WTC11 (cell line): ENCODE data around the gene EFNA5. TPM values are rescaled to one million over a fixed set of nuclear protein-coding genes. Genes with fewer than 3 reads are reported as not detected.

Experiments used
- ATAC-seq: fragments of 200-7000 bp; cut with Tn5 transposase; 2 replicates; pipeline ENCODE4 v1.10.0; 2021; ENCODE audit warnings: mild to moderate bottlenecking, moderate library complexity
- CTCF ChIA-PET: fragments of 300-600 bp; sonication (Branson Sonifier 250); formaldehyde crosslinking; loops from one replicate; lab custom pipeline; 2021; ENCODE audit warnings: antibody characterized with exemption; lab: Charles Lee
- POLR2A ChIA-PET: fragments of 350-600 bp; sonication (Branson Sonifier 250); formaldehyde crosslinking; loops from one replicate; lab custom pipeline; 2021; ENCODE audit warnings: antibody characterized with exemption; lab: Charles Lee
- DNase-seq: peaks from one replicate; pipeline ENCODE4 v3.0.0; 2021; ENCODE audit warnings: low spot score
- H3K27ac Mint-ChIP-seq: 2 replicates; pipeline ENCODE4 v1.8.0; 2021; ENCODE audit warnings: mixed read lengths
- H3K27me3 Mint-ChIP-seq: 2 replicates; pipeline ENCODE4 v1.8.0; 2021; ENCODE audit warnings: low read depth, mild to moderate bottlenecking, moderate library complexity, mixed read lengths
- H3K36me3 Mint-ChIP-seq: 2 replicates; pipeline ENCODE4 v1.8.0; 2021; ENCODE audit warnings: mixed read lengths
- H3K4me1 Mint-ChIP-seq: 2 replicates; pipeline ENCODE4 v1.8.0; 2022; ENCODE audit warnings: mixed read lengths
- H3K4me3 Mint-ChIP-seq: 2 replicates; pipeline ENCODE4 v1.8.0; 2021; ENCODE audit warnings: mild to moderate bottlenecking, moderate library complexity, mixed read lengths
- H3K9me3 Mint-ChIP-seq: 2 replicates; pipeline ENCODE4 v1.8.0; 2021; ENCODE audit warnings: mixed read lengths
- ELF4 ChIP-seq: sonication (generic); formaldehyde crosslinking; IDR thresholded peaks from 2 replicates; pipeline ENCODE4 v1.8.1; 2022; ENCODE audit warnings: low read depth, mild to moderate bottlenecking, moderate library complexity, missing genetic modification reagents
- ETV6 ChIP-seq: sonication (generic); formaldehyde crosslinking; IDR thresholded peaks from 2 replicates; pipeline ENCODE4 v1.8.1; 2022; ENCODE audit warnings: mild to moderate bottlenecking, missing genetic modification reagents
- KAT7 ChIP-seq: sonication (generic); formaldehyde crosslinking; IDR thresholded peaks from 2 replicates; pipeline ENCODE4 v1.8.1; 2023; ENCODE audit warnings: missing genetic modification reagents, mild to moderate bottlenecking, borderline replicate concordance
- PRRX2 ChIP-seq: fragments of 250-450 bp; sonication (Bioruptor Pico); IDR thresholded peaks from 2 replicates; pipeline ENCODE4 v1.8.0; 2021; ENCODE audit warnings: mild to moderate bottlenecking
- SMAD3 ChIP-seq: sonication (generic); formaldehyde crosslinking; IDR thresholded peaks from 2 replicates; pipeline ENCODE4 v1.8.0; 2022; ENCODE audit warnings: missing genetic modification reagents, mild to moderate bottlenecking, borderline replicate concordance
- ZNF423 ChIP-seq: fragments of 250-450 bp; sonication (Bioruptor Pico); IDR thresholded peaks from 2 replicates; pipeline ENCODE4 v2.1.2; 2022; ENCODE audit warnings: mild to moderate bottlenecking, moderate library complexity
- total RNA-seq: library from RNA; stranded (reverse); gene quantifications from 3 replicates; pipeline ENCODE4 v1.2.3, GENCODE V29; 2021
- TF ChIP-seq, protein P1 (sequence below): sonication (generic); formaldehyde crosslinking; IDR thresholded peaks from 2 replicates; pipeline ENCODE4 v1.8.0; 2022; ENCODE audit warnings: mild to moderate bottlenecking, missing genetic modification reagents
- TF ChIP-seq, protein P2 (sequence below): sonication (generic); formaldehyde crosslinking; IDR thresholded peaks from 2 replicates; pipeline ENCODE4 v1.8.0; 2023; ENCODE audit warnings: missing genetic modification reagents, mild to moderate bottlenecking, borderline replicate concordance
- TF ChIP-seq, protein P3 (sequence below): sonication (generic); formaldehyde crosslinking; IDR thresholded peaks from 2 replicates; pipeline ENCODE4 v1.8.1; 2022; ENCODE audit warnings: mild to moderate bottlenecking, moderate library complexity, missing genetic modification reagents
- TF ChIP-seq, protein P4 (sequence below): sonication (generic); formaldehyde crosslinking; IDR thresholded peaks from 2 replicates; pipeline ENCODE4 v1.8.1; 2023; ENCODE audit warnings: mild to moderate bottlenecking, missing genetic modification reagents, borderline replicate concordance
- TF ChIP-seq, protein P5 (sequence below): fragments of 250-450 bp; sonication (Bioruptor Pico); IDR thresholded peaks from 2 replicates; pipeline ENCODE4 v1.9.0; 2021; ENCODE audit warnings: mild to moderate bottlenecking
- TF ChIP-seq, protein P6 (sequence below): sonication (generic); formaldehyde crosslinking; IDR thresholded peaks from 2 replicates; pipeline ENCODE4 v1.8.0; 2022; ENCODE audit warnings: mild to moderate bottlenecking, missing genetic modification reagents

Gene EFNA5
- total RNA-seq, 1 experiment from 2014 or later, result 17.4 TPM

DNA sequence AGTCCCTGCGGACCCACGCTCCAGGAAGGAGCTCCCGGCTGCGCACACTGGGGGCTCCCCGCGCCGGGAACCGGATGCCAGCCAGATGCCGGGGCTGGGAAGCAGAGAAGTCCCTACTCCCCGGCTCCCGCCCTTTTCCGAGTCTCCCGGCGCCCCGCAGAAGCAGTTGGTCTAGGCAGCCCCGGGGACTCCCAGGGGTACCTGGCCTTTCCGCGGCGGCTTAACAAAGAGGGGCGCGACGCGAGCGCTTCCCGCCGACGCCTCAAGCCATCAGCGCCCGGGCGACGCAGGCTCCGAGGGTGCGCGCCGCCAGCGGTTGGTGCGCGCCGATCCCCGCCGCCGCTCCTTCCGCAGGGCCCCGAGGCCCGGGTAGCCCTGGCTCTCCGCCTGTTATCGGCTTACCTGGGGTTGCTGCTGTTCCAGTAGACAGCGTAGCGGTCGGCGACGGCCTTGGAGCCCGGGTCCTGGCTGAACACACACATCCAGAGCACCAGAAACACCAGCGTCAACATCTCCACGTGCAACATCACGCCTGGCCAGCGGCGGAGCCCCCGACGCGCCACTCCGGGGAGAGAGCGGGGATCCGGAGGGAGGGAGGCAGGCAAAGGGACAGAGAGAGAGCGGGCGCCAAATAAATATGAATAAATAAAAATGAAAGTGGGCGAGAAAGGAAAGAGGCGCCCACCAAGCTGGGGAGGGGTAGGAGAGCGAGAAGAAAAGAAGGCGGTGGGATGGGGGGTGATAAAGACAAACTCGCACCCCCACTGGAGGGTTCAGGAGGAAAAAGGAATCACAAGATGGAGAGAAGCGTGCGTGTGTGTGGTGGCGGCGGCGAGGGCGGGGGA lies 428 bp downstream of the EFNA5 start (continued):
- TF ChIP-seq, protein P1, sequence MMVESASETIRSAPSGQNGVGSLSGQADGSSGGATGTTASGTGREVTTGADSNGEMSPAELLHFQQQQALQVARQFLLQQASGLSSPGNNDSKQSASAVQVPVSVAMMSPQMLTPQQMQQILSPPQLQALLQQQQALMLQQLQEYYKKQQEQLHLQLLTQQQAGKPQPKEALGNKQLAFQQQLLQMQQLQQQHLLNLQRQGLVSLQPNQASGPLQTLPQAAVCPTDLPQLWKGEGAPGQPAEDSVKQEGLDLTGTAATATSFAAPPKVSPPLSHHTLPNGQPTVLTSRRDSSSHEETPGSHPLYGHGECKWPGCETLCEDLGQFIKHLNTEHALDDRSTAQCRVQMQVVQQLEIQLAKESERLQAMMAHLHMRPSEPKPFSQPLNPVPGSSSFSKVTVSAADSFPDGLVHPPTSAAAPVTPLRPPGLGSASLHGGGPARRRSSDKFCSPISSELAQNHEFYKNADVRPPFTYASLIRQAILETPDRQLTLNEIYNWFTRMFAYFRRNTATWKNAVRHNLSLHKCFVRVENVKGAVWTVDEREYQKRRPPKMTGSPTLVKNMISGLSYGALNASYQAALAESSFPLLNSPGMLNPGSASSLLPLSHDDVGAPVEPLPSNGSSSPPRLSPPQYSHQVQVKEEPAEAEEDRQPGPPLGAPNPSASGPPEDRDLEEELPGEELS (CRISPR knock-in tag), result peak; percentile 14; the same call in 1 of the 2 replicates
- TF ChIP-seq ELF4 (CRISPR knock-in tag) (0 out of 2 replicates have a peak, but pooled peaks have one; percentile 21), PRRX2 (no peak; the same call in 1 of the 2 replicates), ZNF423 (CRISPR knock-in tag) (peak; percentile 54)
- TF ChIP-seq, protein P2, sequence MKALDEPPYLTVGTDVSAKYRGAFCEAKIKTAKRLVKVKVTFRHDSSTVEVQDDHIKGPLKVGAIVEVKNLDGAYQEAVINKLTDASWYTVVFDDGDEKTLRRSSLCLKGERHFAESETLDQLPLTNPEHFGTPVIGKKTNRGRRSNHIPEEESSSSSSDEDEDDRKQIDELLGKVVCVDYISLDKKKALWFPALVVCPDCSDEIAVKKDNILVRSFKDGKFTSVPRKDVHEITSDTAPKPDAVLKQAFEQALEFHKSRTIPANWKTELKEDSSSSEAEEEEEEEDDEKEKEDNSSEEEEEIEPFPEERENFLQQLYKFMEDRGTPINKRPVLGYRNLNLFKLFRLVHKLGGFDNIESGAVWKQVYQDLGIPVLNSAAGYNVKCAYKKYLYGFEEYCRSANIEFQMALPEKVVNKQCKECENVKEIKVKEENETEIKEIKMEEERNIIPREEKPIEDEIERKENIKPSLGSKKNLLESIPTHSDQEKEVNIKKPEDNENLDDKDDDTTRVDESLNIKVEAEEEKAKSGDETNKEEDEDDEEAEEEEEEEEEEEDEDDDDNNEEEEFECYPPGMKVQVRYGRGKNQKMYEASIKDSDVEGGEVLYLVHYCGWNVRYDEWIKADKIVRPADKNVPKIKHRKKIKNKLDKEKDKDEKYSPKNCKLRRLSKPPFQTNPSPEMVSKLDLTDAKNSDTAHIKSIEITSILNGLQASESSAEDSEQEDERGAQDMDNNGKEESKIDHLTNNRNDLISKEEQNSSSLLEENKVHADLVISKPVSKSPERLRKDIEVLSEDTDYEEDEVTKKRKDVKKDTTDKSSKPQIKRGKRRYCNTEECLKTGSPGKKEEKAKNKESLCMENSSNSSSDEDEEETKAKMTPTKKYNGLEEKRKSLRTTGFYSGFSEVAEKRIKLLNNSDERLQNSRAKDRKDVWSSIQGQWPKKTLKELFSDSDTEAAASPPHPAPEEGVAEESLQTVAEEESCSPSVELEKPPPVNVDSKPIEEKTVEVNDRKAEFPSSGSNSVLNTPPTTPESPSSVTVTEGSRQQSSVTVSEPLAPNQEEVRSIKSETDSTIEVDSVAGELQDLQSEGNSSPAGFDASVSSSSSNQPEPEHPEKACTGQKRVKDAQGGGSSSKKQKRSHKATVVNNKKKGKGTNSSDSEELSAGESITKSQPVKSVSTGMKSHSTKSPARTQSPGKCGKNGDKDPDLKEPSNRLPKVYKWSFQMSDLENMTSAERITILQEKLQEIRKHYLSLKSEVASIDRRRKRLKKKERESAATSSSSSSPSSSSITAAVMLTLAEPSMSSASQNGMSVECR (CRISPR knock-in tag), result peak; percentile 34; the same call in 1 of the 2 replicates
- TF ChIP-seq, protein P3, sequence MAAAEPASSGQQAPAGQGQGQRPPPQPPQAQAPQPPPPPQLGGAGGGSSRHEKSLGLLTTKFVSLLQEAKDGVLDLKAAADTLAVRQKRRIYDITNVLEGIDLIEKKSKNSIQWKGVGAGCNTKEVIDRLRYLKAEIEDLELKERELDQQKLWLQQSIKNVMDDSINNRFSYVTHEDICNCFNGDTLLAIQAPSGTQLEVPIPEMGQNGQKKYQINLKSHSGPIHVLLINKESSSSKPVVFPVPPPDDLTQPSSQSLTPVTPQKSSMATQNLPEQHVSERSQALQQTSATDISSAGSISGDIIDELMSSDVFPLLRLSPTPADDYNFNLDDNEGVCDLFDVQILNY, result peak; percentile 68; the same call in 1 of the 2 replicates

DNA sequence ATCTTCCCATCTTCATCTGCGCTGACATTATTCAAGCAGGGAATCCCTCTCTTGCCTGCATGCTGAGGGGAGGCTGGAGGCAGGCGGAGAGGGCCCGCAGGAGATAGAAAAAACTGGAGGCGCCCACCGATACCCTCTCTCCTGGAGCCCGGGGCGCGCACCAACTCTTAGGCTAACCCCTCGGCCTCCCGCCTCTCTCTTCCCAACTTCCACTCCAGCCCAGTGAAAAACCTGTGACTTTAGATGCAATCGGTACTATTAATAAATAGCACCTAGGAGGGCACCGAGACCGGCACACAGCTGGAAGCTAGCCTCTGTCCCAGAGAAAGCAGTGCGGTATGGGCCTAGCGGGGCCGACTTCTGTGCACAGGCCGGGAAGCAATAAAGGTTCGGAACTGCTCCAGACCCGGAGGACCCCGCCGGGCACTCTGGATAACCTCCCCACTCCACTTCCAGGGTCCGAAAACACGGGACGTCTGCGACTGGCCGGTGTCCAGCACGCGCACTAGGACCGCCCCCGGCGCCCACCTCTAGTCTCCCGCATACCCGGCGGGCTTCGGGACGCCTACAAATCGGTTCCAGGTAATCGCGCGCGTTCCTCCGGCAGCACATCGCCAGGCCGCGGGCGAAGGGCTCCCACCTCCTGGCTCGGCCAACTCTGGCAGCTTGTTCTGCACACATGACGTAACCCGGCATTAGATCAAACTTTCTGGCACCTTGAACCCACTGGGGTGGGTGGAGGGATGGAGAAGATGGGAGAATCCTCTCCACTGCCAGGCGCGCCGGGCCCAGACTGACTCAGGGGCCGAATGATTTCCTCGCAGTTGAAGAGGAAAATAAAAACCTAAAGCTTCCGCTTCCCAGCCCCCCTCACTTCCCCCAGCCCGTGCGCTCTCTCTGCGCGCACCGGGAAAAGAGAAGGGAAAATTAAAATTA lies 1.4 kb downstream of the EFNA5 start:
- POLR2A ChIA-PET, result interaction anchor here (0.7 kb wide), 1 partner anchor 243 kb away, joined by 4 read pairs; no protein-coding TSS in a partner anchor

More for the DNA sequence above, 1.4 kb downstream of the EFNA5 start:
- Mint-ChIP-seq H3K9me3 (no peaks in the 10 kb centered on the region), H3K36me3 (no peaks in the 10 kb centered on the region), H3K27me3 (peaks cover 36% of the 10 kb centered on the region), H3K4me3 (peak overlapping the region; percentile 92), H3K27ac (no peak overlapping the region), H3K4me1 (peaks cover 26% of the 10 kb centered on the region)
- CTCF ChIA-PET, result interaction anchor here (0.7 to 1.3 kb wide), 3 partner anchors 97 to 421 kb away, joined by 4 to 8 read pairs (median 4); no protein-coding TSS in a partner anchor
- ATAC-seq, result peak; percentile 0; the same call in 1 of the 2 replicates
- TF ChIP-seq, protein P4, sequence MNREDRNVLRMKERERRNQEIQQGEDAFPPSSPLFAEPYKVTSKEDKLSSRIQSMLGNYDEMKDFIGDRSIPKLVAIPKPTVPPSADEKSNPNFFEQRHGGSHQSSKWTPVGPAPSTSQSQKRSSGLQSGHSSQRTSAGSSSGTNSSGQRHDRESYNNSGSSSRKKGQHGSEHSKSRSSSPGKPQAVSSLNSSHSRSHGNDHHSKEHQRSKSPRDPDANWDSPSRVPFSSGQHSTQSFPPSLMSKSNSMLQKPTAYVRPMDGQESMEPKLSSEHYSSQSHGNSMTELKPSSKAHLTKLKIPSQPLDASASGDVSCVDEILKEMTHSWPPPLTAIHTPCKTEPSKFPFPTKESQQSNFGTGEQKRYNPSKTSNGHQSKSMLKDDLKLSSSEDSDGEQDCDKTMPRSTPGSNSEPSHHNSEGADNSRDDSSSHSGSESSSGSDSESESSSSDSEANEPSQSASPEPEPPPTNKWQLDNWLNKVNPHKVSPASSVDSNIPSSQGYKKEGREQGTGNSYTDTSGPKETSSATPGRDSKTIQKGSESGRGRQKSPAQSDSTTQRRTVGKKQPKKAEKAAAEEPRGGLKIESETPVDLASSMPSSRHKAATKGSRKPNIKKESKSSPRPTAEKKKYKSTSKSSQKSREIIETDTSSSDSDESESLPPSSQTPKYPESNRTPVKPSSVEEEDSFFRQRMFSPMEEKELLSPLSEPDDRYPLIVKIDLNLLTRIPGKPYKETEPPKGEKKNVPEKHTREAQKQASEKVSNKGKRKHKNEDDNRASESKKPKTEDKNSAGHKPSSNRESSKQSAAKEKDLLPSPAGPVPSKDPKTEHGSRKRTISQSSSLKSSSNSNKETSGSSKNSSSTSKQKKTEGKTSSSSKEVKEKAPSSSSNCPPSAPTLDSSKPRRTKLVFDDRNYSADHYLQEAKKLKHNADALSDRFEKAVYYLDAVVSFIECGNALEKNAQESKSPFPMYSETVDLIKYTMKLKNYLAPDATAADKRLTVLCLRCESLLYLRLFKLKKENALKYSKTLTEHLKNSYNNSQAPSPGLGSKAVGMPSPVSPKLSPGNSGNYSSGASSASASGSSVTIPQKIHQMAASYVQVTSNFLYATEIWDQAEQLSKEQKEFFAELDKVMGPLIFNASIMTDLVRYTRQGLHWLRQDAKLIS (CRISPR knock-in tag), result 0 out of 2 replicates have a peak, but pooled peaks have one; percentile 17
- TF ChIP-seq, protein P5, sequence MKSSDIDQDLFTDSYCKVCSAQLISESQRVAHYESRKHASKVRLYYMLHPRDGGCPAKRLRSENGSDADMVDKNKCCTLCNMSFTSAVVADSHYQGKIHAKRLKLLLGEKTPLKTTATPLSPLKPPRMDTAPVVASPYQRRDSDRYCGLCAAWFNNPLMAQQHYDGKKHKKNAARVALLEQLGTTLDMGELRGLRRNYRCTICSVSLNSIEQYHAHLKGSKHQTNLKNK, result no peak
- peak; percentile 50; the same call in 1 of the 2 replicates for TF ChIP-seq KAT7 (CRISPR knock-in tag)
- TF ChIP-seq SMAD3 (CRISPR knock-in tag), result no peak
- TF ChIP-seq, protein P6, sequence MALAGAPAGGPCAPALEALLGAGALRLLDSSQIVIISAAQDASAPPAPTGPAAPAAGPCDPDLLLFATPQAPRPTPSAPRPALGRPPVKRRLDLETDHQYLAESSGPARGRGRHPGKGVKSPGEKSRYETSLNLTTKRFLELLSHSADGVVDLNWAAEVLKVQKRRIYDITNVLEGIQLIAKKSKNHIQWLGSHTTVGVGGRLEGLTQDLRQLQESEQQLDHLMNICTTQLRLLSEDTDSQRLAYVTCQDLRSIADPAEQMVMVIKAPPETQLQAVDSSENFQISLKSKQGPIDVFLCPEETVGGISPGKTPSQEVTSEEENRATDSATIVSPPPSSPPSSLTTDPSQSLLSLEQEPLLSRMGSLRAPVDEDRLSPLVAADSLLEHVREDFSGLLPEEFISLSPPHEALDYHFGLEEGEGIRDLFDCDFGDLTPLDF, result no peak
- no peak for TF ChIP-seq ETV6
- DNase-seq, result peak; percentile 64
